ENCODE results near the gene PHACTR1. TPM values are rescaled to one million over a fixed set of nuclear protein-coding genes. Genes with fewer than 3 reads are reported as not detected.
A peak's percentile ranks its signal among the peaks of the same experiment; 100 is the strongest.

PHACTR1 gene
- total and polyA plus RNA-seq, 4 experiments from 2014 or later = 0.03 to 0.44 (median 0.42) TPM

DNA sequence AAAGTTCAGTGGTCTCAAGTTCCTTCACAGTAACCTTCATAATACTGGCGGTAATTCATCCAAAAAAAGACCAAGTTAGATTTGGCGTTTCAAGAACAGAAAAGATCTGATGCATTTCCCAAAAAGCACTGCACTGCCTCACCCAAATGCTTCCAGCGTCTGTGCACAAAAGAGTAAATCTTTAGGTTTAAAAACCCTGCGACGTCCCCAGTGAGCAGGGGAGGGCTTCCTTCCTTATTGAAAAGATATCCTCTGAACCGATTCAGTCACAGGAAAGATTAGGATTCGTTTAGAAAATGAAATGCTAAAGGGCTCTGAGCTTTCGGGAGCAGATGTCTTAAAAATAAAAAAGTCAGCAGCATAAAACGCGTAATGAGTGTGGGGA is 611.1 kb downstream of the PHACTR1 start:
- Mint-ChIP-seq H3K9me3 (no peaks in the 10 kb centered on the region), H3K27ac (peak overlapping the region; percentile 96 to 99 (median 98)), H3K36me3 (peaks cover 21 to 31% of the 10 kb centered on the region in 2 donors), H3K27me3 (no peaks in the 10 kb centered on the region), H3K4me1 (peaks cover 9 to 33% (median 22%) of the 10 kb centered on the region in 4 donors), H3K4me3 (peak overlapping the region; percentile 94 to 98 (median 96))
- H3K4me3 ChIP-seq (ENCODE audit: low read length in 2 of 2) = peak overlapping the region; percentile 89 to 91
- H3K4me1 ChIP-seq (ENCODE audit: insufficient read depth, low read length) = peaks cover 23% of the 10 kb centered on the region
- H3K27ac ChIP-seq (ENCODE audit: low read depth, low read length) = peak overlapping the region; percentile 90
- H3K9me3 ChIP-seq (ENCODE audit: control insufficient read depth in 1 of 2, low read length in 2 of 2) = no peaks in the 10 kb centered on the region
- H3K27me3 ChIP-seq (ENCODE audit: insufficient read depth, low read length) = no peaks in the 10 kb centered on the region
- peaks cover 9% of the 10 kb centered on the region for H3K36me3 ChIP-seq (ENCODE audit: insufficient read depth, low read length)
- POLR2A ChIA-PET (ENCODE audit: partially characterized antibody) = interaction anchor here (1.1 to 2.8 kb wide), 9 partner anchors 10 to 382 kb away, joined by 3 to 38 read pairs (median 5); partner anchors contain the start of genes GFOD1, NOL7 and SIRT5
- intact Hi-C loops (cut with micrococcal nuclease) = loop anchor here (1.0 to 10.0 kb wide), 4 partner anchors 160 to 1917 kb away; partner anchors contain the start of genes GFOD1, JARID2, NOL7 and SIRT5
- CTCF ChIA-PET (ENCODE audit: partially characterized antibody) = interaction anchor here (0.8 to 2.8 kb wide), 3 partner anchors 10 to 288 kb away, joined by 3 to 19 read pairs (median 8); partner anchors contain the start of genes NOL7 and SIRT5
- peak in 1 of 5 donors; percentile 6 for DNase-seq

DNA sequence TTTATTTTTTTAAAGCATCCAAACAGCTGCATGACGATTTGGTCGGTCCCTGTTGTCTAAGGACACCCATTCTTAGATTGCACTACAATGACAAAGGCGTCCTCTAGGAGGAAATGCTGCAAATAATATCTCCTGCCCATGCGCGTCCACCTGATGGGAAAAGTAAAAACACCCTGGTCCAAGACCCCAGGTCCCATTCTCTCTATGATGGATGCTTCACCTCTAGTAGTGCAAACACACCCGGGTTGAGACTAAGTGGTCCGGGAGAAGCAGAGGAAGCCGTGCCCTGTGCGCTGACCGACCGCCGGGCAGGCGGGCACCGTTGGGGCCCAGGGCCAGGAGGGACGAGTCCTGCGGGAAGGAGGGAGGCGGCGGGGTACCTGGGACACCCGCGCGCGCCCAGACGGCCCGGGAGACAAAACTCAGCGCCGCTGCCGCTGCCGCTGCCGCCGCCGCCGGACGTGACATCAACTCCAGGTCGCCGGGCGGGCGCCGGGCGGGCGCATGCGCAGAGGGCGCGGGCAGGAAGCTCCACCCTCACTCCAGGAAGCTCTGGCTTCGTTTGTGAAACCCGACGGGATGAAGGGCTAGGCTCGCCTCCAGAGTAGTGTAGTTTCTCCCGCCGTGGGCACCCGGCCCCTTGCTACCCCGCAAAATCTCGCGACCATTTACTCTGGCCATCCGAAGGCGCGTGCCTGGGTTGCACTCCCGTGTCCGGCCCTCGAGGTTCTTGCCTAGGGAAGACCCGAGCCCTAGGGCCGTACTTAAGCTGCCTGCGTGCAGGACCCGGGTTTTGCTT is 611.7 kb downstream of the PHACTR1 start, which contains the start of gene TBC1D7:
TBC1D7 (minus strand) TSS at position 462 of the 799 bp plus-strand sequence. CDS start 1,639 bp downstream, outside the sequence.
- Mint-ChIP-seq H3K27me3 (no peaks in the 10 kb centered on the region), H3K4me3 (peak within 1 kb of the TSS; percentile 94 to 98 (median 96)), H3K4me1 (peaks cover 9 to 33% (median 22%) of the 10 kb centered on the region in 4 donors), H3K27ac (peak within 1 kb of the TSS; percentile 96 to 99 (median 98)), H3K36me3 (peaks cover 18 to 29% of the 10 kb centered on the region in 2 donors), H3K9me3 (no peaks in the 10 kb centered on the region)
- intact Hi-C loops (cut with micrococcal nuclease) = loop anchor here (1.0 to 10.0 kb wide), 4 partner anchors 159 to 1917 kb away; partner anchors contain the start of genes GFOD1, JARID2, NOL7 and SIRT5
- H3K36me3 ChIP-seq (ENCODE audit: insufficient read depth, low read length) = peaks cover 9% of the 10 kb centered on the region
- peak within 1 kb of the TSS; percentile 89 to 91 for H3K4me3 ChIP-seq (ENCODE audit: low read length in 2 of 2)
- no peaks in the 10 kb centered on the region for H3K27me3 ChIP-seq (ENCODE audit: insufficient read depth, low read length)
- peaks cover 23% of the 10 kb centered on the region for H3K4me1 ChIP-seq (ENCODE audit: insufficient read depth, low read length)
- DNase-seq = peak; percentile 92 to 95 (median 94)
- peak within 1 kb of the TSS; percentile 90 for H3K27ac ChIP-seq (ENCODE audit: low read depth, low read length)
- no peaks in the 10 kb centered on the region for H3K9me3 ChIP-seq (ENCODE audit: control insufficient read depth in 1 of 2, low read length in 2 of 2)
- POLR2A ChIA-PET (ENCODE audit: partially characterized antibody) = interaction anchor here (0.9 to 2.8 kb wide), 17 partner anchors 9 to 790 kb away, joined by 3 to 38 read pairs (median 4); partner anchors contain the start of genes GFOD1, NOL7 and SIRT5
- CTCF ChIA-PET (ENCODE audit: partially characterized antibody) = interaction anchor here (1.0 to 2.8 kb wide), 7 partner anchors 10 to 739 kb away, joined by 3 to 19 read pairs (median 7); partner anchors contain the start of genes NOL7 and SIRT5

DNA sequence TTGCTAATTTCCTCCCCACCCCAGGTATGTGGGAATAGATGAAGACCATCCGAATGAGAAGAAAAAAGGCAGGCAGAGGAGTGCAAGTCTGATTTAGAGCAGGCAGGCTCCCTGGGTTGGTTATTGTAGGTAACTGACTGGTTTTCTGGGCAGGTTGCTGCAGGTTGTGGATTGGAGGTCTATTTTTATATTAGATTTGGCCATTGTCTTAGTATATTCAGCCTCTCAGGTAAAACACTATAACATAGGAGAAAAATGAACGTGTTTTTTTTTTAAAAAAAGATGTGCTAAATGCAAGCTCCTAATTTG is 612.3 kb downstream of the PHACTR1 start:
- peaks cover 9% of the 10 kb centered on the region for H3K36me3 ChIP-seq (ENCODE audit: insufficient read depth, low read length)
- Mint-ChIP-seq H3K4me1 (peaks cover 9 to 33% (median 22%) of the 10 kb centered on the region in 4 donors), H3K36me3 (peaks cover 12 to 23% of the 10 kb centered on the region in 2 donors), H3K27ac (peak overlapping the region; percentile 96 to 99 (median 98)), H3K4me3 (peak overlapping the region; percentile 94 to 98 (median 96)), H3K9me3 (no peaks in the 10 kb centered on the region), H3K27me3 (no peaks in the 10 kb centered on the region)
- peak overlapping the region; percentile 90 for H3K27ac ChIP-seq (ENCODE audit: low read depth, low read length)
- no peaks in the 10 kb centered on the region for H3K27me3 ChIP-seq (ENCODE audit: insufficient read depth, low read length)
- H3K4me3 ChIP-seq (ENCODE audit: low read length in 2 of 2) = peak overlapping the region; percentile 68 to 91
- intact Hi-C loops (cut with micrococcal nuclease) = loop anchor here (1.0 to 10.0 kb wide), 4 partner anchors 158 to 1916 kb away; partner anchors contain the start of genes GFOD1, JARID2, NOL7 and SIRT5
- ChIA-PET POLR2A (ENCODE audit: partially characterized antibody) (interaction anchor here (0.9 to 2.8 kb wide), 14 partner anchors 11 to 789 kb away, joined by 3 to 38 read pairs (median 4); partner anchors contain the start of genes GFOD1, NOL7 and SIRT5), CTCF (ENCODE audit: partially characterized antibody) (interaction anchor here (0.6 to 2.8 kb wide), 10 partner anchors 9 to 1288 kb away, joined by 3 to 19 read pairs (median 4); partner anchors contain the start of genes NOL7 and SIRT5)
- no peak for DNase-seq
- H3K9me3 ChIP-seq (ENCODE audit: control insufficient read depth in 1 of 2, low read length in 2 of 2) = no peaks in the 10 kb centered on the region
- H3K4me1 ChIP-seq (ENCODE audit: insufficient read depth, low read length) = peaks cover 23% of the 10 kb centered on the region

DNA sequence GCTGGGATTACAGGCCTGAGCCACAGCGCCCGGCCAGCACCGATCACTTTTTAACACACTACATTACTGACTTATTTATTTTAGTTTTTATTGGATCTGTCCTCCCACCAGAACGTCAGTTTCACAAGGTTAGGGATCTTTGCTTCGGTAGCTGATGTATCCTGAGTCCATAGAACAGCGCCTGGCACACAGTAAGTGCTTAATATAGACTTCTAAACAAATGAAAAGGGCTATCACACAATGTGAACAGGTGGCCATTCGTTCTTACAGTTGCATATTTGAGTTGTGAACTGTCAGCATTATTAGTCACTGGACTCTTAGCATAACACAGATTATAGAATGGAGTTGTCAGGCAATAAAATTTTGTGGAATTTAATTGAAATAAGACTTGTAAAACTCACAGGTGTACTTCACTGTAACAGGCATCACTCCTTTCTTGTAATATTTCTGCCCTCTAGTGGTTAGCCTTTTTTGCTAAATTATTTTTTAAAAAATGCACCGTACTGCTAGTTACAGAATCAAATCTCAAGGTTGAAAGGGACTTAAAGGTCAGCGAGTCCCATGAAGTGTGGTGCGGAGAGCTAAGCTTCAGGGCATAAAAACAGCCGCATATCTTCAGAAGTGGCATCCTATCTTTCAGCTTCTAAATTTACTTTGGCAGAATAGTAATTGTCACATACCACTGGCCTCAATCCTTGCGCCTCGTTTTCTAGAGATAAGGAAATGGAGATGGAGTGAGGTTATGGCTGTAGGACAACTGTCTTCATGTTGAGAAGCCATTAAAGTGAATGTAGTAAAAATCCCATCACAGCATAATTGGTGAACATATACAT is 615.2 kb downstream of the PHACTR1 start:
- no peaks in the 10 kb centered on the region for H3K36me3 ChIP-seq (ENCODE audit: insufficient read depth, low read length)
- CTCF ChIA-PET (ENCODE audit: partially characterized antibody) = interaction anchor here (0.7 to 3.1 kb wide), 13 partner anchors 10 to 1677 kb away, joined by 3 to 15 read pairs (median 7); partner anchors contain the start of genes NOL7 and SIRT5
- H3K4me3 ChIP-seq (ENCODE audit: low read length in 2 of 2) = no peak overlapping the region
- peaks cover 0 to 10% of the 10 kb centered on the region in 2 donors for H3K36me3 Mint-ChIP-seq
- peaks cover 0 to 2% of the 10 kb centered on the region in 2 donors for H3K27me3 Mint-ChIP-seq
- no peaks in the 10 kb centered on the region for H3K9me3 ChIP-seq (ENCODE audit: control insufficient read depth in 1 of 2, low read length in 2 of 2)
- no peaks in the 10 kb centered on the region for H3K27me3 ChIP-seq (ENCODE audit: insufficient read depth, low read length)
- no peaks in the 10 kb centered on the region for H3K9me3 Mint-ChIP-seq
- no peak overlapping the region for H3K4me3 Mint-ChIP-seq
- peak overlapping the region in 2 of 7 donors; percentile 25 to 54 for H3K27ac Mint-ChIP-seq
- POLR2A ChIA-PET (ENCODE audit: partially characterized antibody) = interaction anchor here (1.1 kb wide), 1 partner anchor 243 kb away, joined by 3 read pairs; the partner anchor contains the start of gene SIRT5
- peaks cover 12 to 31% (median 22%) of the 10 kb centered on the region in 4 donors for H3K4me1 Mint-ChIP-seq
- intact Hi-C loops (cut with micrococcal nuclease) = no loop called here
- H3K4me1 ChIP-seq (ENCODE audit: insufficient read depth, low read length) = peaks cover 19% of the 10 kb centered on the region
- no peak overlapping the region for H3K27ac ChIP-seq (ENCODE audit: low read depth, low read length)
- peak in 4 of 5 donors; percentile 13 to 38 (median 30) for DNase-seq

DNA sequence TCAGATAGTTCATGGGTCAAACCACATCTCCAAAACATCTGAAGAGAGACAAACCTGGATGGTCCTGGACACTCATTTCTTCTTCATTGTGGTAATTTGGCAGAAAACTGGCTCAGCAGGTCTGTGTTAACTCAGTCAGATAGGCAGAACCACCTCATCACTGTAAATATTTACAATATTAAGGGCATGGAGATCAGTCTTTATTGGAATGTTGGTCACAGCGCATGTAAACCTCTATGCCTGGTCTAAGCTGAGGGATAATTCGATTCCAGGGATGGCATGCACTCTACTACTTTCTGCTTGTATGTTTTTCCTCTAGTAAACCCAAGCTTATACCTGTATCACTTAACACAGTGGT is 615.8 kb downstream of the PHACTR1 start:
- H3K4me3 ChIP-seq (ENCODE audit: low read length in 2 of 2) = no peak overlapping the region
- intact Hi-C loops (cut with micrococcal nuclease) = no loop called here
- ChIA-PET CTCF (ENCODE audit: partially characterized antibody) (interaction anchor here (1.0 to 3.1 kb wide), 5 partner anchors 10 to 243 kb away, joined by 5 to 15 read pairs (median 13); partner anchors contain the start of gene SIRT5), POLR2A (ENCODE audit: partially characterized antibody) (interaction anchor here (1.1 kb wide), 1 partner anchor 242 kb away, joined by 3 read pairs; the partner anchor contains the start of gene SIRT5)
- H3K27ac ChIP-seq (ENCODE audit: low read depth, low read length) = no peak overlapping the region
- no peaks in the 10 kb centered on the region for H3K27me3 ChIP-seq (ENCODE audit: insufficient read depth, low read length)
- H3K4me3 Mint-ChIP-seq = no peak overlapping the region
- H3K27ac Mint-ChIP-seq = no peak overlapping the region
- peaks cover 0 to 2% of the 10 kb centered on the region in 2 donors for H3K27me3 Mint-ChIP-seq
- H3K36me3 Mint-ChIP-seq = peaks cover 0 to 10% of the 10 kb centered on the region in 2 donors
- no peak for DNase-seq
- no peaks in the 10 kb centered on the region for H3K36me3 ChIP-seq (ENCODE audit: insufficient read depth, low read length)
- peaks cover 12 to 27% (median 18%) of the 10 kb centered on the region in 4 donors for H3K4me1 Mint-ChIP-seq
- no peaks in the 10 kb centered on the region for H3K9me3 Mint-ChIP-seq
- no peaks in the 10 kb centered on the region for H3K9me3 ChIP-seq (ENCODE audit: control insufficient read depth in 1 of 2, low read length in 2 of 2)
- H3K4me1 ChIP-seq (ENCODE audit: insufficient read depth, low read length) = peaks cover 13% of the 10 kb centered on the region

DNA sequence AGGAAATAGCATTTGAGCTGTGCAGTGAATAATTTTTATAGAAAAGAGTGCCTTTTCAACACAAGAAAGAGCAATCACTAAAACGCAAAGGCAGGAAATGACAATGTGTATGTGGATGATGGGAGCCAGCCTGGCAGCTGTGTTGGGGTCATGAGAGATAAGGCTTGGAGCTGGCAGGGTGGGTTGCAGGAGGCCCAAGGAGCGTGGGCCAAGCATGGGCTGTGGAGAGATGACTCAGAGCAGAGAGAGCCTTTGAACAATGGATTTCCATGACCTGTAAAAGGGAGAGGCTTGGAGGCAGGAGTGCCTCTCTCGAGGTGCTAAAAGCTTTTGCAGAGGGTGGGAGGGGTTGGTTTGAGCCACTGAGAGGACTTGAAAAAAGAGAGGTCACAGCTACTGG is 618.4 kb downstream of the PHACTR1 start:
- intact Hi-C loops (cut with micrococcal nuclease) = no loop called here
- peaks cover 0 to 2% of the 10 kb centered on the region in 2 donors for H3K27me3 Mint-ChIP-seq
- POLR2A ChIA-PET (ENCODE audit: partially characterized antibody) = no interaction called here
- Histone ChIP-seq H3K4me1 (ENCODE audit: insufficient read depth, low read length) (no peaks in the 10 kb centered on the region), H3K27me3 (ENCODE audit: insufficient read depth, low read length) (no peaks in the 10 kb centered on the region), H3K9me3 (ENCODE audit: control insufficient read depth in 1 of 2, low read length in 2 of 2) (no peaks in the 10 kb centered on the region), H3K4me3 (ENCODE audit: low read length in 2 of 2) (no peak overlapping the region), H3K36me3 (ENCODE audit: insufficient read depth, low read length) (no peaks in the 10 kb centered on the region), H3K27ac (ENCODE audit: low read depth, low read length) (no peak overlapping the region)
- no peak overlapping the region for H3K4me3 Mint-ChIP-seq
- peaks cover 0 to under 1% (median 0%) of the 10 kb centered on the region in 8 donors for H3K9me3 Mint-ChIP-seq
- H3K27ac Mint-ChIP-seq = peak overlapping the region in 1 of 7 donors; percentile 61
- no peak for DNase-seq
- peaks cover 5 to 8% (median 6%) of the 10 kb centered on the region in 4 donors for H3K4me1 Mint-ChIP-seq
- H3K36me3 Mint-ChIP-seq = no peaks in the 10 kb centered on the region
- CTCF ChIA-PET (ENCODE audit: partially characterized antibody) = interaction anchor here (0.5 to 3.3 kb wide), 11 partner anchors 20 to 424 kb away, joined by 3 to 19 read pairs (median 3); partner anchors contain the start of genes NOL7 and SIRT5

All from CD4-positive, alpha-beta memory T cell (primary cell).